ENCODE results near the gene DDX39B. TPM values are rescaled to one million over a fixed set of nuclear protein-coding genes. Genes with fewer than 3 reads are reported as not detected.
"Not testable (repeated sequence)": the region's sequence is repeated elsewhere in the genome, so short reads cannot be mapped to it uniquely, and the experiment has no call there.

The DDX39B gene
- 368 TPM for polyA plus RNA-seq (ENCODE audit: insufficient read length)

- DNase-seq (ENCODE audit: low read depth), result peak; percentile 96
Observed at GRCh38 chr6:31541658-31542521, at the start of gene DDX39B. Gene DDX39B (minus strand): TSS chr6:31542003. CDS start chr6:31540532, 1,471 bp downstream.

DNA sequence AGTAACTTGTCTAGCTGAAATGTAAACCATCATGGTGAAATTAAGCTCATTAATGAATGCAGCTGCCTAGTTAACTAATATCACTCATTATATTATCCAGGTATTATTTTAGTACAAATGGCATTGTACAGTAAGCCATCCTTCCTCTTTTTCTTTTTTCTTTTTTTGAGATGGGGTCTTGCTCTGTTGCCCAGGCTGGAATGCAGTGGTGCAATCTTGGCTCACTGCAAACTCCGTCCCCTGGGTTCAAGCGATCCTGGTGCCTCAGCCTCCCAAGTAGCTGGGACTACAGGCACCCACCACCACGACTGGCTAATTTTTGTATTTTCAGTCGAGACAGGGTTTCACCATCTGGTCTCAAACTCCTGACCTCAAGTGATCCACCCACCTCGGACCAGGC, 48.9 kb upstream of the DDX39B start:
- DNase-seq (ENCODE audit: low read depth), result not testable (repeated sequence)

DNA sequence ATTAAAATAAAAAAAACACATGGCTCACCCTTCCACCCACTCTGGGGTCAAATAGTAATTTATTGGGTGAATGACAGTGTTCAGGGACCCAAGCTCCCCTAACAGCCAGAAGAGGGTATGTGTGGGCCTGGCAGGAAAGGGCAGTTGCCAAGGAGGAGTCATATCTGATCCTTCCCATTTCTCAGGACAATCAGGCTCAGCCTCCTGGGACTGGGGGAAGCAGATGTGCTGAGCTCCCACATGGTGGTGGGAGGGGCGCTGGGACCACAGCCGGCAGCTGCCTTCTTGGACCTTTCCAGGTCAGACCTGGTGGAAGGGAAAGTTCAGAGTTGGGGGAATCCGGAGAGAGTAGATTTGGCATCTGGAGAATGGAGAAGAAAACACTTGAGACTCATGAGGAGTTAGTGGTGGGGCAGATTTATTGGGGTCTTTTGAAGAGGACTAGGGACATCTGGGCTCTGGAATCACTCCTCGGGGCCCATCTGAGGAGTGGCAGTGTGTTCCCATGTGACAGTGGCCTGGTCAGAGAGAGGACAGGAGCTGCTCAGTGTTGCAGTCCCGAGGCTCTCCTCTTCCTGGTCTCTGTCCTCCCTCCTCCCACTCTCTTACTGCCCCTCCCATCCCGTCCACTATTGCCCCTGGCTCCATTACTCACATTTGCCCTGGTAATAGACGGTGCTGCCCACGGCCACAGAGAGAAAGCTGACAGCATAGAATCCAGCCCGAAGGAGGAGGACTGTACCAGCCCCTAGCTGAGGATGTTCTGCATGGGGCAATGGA, 47.3 kb upstream of the DDX39B start:
- DNase-seq (ENCODE audit: low read depth), result no peak

DNA sequence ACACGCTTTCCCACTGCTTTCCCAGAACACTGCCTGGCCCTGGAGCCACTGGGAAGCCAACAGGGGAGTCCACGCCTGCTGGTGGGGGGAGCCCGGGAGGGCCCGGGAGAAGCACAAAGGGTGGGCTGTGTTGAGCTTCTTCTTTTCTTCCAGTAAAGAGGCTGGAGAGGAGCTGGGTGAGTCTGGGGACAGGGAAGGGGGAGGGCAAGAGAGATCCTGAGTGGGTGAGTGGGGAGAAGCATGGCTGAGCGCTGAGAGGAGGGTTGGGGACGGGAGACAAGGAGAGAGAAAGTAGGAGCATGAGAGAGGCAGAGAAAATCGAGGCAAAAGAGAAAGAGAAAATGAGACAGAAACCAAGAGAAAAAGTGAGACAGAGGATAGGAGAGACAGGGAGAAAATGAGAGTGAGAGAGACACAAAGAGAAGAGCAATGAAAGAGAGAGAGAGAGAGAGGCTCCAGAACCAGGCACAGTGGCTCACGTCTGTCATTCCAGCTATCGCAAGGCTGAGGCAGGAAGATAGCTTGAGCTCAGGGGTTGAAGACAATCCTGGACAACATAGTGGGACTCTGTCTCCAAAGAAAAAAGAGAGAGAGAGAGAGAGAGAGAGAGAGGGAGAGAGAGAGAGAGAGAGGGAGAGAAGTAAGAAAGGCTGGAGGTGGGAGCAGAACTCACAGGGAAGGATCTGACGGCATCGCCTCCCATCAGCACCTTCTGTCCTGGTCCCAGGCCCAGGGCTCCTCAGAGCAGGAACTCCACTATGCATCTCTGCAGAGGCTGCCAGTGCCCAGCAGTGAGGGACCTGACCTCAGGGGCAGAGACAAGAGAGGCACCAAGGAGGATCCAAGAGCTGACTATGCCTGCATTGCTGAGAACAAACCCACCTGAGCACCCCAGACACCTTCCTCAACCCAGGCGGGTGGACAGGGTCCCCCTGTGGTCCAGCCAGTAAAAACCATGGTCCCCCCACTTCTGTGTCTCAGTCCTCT, 46.3 kb upstream of the DDX39B start:
- DNase-seq (ENCODE audit: low read depth), result no peak

DNA sequence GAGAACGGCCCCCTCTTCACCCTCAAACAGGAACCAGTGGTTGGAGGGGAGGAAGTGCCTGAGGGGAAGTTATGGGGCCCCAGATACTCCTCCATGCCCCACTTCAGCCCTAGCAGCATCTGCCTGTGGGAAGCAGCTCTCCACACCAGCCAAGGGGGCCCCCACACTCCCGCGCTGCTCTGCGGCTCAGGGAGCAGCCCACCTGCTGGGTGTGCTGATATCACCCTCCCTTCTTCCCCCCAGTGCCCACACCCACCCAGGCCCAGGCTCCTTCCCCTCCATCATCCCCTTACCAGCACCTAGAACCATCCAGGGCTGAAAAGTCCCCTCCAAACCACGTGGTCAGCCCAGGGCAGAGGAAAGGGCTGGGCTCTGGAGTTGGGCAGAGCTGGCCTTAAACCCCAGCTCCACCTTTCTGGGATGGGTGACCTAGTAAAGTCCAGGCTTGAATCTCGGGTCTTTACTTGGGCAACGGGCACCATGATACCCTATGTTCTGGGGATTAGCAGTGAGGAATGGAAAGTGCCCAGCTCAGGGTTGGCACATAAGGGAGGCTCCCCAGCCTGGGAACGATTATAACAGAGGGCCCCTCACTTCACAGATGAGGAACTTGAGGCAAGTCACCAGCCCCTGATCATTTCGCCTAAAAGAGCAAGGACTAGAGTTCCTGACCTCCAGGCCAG, 44.9 kb upstream of the DDX39B start:
- no peak for DNase-seq (ENCODE audit: low read depth)

DNA sequence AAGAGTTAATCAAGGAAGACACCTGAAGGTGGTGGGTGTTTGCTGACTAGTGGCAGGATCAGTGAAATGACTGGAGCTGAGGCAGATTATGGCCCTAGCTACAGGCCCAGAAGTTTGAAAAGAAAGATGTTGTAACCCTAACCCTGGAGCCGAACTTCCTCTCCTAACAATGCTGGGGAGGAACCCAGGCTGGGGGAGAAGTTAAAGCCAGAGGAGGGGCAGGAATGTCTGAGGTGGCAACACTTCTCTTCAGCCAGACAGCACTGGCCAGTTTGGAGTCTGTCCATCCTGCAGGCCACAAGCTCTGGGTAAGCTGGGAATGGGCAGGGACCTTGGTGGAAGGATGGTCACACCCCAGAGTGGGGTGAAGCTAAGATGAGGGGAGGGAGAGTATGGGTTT, 44.2 kb upstream of the DDX39B start, which contains the start of gene LST1:
LST1 (plus strand) TSS at position 270 of the 400 bp plus-strand sequence. CDS start 1,023 bp downstream, outside the sequence.
- no peak for DNase-seq (ENCODE audit: low read depth)

GRCh38 chr6:31585491-31585890, 43.7 kb upstream of the DDX39B start:
- DNase-seq (ENCODE audit: low read depth), result no peak

GRCh38 chr6:31582230-31582643, 40.4 kb upstream of the DDX39B start, which contains the start of gene LTB:
Gene LTB (minus strand): TSS chr6:31582424. CDS start chr6:31582417, 7 bp downstream.
- no peak for DNase-seq (ENCODE audit: low read depth)

DNA sequence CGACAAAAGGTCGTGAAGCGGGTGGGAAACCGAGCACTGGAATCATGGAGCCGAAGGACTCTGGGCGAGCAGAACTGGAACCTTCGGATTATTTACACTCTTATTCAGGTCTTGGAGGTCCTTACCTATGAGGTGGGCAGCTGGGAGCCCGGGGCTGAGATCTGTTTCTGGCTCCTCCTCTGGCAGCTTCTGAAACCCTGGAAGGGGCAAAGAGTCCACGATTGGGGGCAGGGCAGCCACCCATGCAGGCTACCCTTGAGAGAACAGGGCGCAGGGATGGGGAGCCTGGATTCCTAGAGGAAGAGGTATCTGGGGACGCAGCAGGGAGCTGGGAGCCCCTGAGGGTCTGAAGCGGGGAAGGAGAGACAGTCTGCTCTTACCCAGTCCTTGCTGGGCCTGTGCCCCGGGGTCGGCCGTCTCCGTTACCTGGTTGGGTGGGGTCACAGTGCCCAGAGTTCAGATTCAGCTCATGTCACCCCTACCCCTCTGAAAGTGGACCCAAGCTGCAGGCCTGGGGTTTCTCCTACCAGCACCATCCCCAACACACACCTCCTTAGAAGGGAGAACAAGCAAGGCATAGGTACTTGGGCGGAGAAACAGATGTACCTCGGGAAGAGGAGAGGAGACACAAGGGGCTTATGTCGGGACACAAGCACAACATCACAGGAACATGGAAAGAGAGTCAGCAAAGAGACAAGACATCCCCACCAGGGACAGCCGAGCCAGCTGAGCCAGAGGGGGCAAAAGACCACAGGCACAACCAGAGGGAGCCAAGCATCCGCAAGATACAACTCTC, 39.8 kb upstream of the DDX39B start:
- DNase-seq (ENCODE audit: low read depth), result no peak

- no peak for DNase-seq (ENCODE audit: low read depth)
Observed at GRCh38 chr6:31580807-31581433, 39.1 kb upstream of the DDX39B start.

DNA sequence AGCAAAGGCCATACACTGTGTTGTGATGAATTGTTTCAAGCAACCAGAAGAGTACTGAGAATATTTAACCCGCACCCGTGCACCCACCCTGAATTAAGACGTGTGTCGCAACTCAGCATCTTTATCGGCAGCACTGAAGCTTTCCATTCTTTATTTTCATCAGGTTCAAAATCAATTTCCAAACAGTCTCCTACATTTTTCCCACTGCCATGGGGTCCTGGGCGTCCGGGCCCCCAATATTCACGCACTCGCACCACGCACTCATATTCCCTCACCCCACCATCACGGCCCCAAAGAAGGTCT, 38.6 kb upstream of the DDX39B start:
- no peak for DNase-seq (ENCODE audit: low read depth)

DNA sequence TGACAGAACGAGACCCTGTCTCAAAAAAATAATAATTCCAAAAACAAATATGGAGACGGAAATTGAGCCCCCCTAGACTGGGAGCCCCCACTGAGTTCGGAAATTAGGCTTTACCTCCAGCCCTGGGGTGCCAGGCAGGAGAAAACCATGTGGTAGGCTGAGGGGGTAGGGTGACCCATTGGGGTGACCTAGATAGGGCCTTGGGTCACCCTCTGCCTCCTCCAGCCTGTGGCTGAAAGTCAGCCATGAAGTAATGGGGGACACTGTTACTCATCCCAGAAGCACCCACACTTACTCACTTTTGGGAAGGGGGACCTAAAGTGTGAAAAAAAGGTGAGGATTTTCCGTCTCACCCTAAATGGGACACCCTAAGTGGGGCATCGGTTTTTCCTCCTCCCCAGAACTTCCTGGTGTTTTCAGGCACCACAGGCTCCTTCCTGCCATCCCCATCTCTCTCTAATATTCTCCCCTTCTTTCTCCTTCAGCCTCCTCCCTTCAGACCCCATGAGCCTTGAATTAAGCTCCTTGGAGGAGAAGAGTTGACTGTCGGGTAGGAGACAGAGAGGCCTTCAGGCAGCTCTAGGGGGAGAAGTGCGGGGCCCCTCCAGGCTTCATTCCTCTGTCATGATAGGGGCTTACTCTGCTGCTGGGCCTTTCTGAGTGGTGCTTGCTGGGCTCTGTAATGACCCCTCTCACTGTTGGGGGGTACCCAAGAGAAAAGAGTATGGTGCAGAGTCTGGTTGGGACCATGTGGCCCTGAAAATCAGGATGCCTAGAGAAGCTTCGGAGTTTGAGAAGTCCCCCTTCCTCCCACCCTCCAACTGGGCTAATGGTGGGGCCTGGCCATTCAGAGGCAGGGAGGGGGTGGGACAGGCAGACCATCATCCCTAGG, 38.0 kb upstream of the DDX39B start:
- DNase-seq (ENCODE audit: low read depth), result no peak

GRCh38 chr6:31579119-31579505, 37.3 kb upstream of the DDX39B start:
- DNase-seq (ENCODE audit: low read depth), result no peak

GRCh38 chr6:31578184-31579118, 36.6 kb upstream of the DDX39B start:
- DNase-seq (ENCODE audit: low read depth), result no peak

GRCh38 chr6:31577579-31577966, 35.8 kb upstream of the DDX39B start:
- no peak for DNase-seq (ENCODE audit: low read depth)

DNA sequence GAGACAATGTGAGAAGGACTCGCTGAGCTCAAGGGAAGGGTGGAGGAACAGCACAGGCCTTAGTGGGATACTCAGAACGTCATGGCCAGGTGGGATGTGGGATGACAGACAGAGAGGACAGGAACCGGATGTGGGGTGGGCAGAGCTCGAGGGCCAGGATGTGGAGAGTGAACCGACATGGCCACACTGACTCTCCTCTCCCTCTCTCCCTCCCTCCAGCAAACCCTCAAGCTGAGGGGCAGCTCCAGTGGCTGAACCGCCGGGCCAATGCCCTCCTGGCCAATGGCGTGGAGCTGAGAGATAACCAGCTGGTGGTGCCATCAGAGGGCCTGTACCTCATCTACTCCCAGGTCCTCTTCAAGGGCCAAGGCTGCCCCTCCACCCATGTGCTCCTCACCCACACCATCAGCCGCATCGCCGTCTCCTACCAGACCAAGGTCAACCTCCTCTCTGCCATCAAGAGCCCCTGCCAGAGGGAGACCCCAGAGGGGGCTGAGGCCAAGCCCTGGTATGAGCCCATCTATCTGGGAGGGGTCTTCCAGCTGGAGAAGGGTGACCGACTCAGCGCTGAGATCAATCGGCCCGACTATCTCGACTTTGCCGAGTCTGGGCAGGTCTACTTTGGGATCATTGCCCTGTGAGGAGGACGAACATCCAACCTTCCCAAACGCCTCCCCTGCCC, 35.2 kb upstream of the DDX39B start:
- DNase-seq (ENCODE audit: low read depth), result no peak
